ENCODE data around the gene CIDEB.

Gene CIDEB

DNA sequence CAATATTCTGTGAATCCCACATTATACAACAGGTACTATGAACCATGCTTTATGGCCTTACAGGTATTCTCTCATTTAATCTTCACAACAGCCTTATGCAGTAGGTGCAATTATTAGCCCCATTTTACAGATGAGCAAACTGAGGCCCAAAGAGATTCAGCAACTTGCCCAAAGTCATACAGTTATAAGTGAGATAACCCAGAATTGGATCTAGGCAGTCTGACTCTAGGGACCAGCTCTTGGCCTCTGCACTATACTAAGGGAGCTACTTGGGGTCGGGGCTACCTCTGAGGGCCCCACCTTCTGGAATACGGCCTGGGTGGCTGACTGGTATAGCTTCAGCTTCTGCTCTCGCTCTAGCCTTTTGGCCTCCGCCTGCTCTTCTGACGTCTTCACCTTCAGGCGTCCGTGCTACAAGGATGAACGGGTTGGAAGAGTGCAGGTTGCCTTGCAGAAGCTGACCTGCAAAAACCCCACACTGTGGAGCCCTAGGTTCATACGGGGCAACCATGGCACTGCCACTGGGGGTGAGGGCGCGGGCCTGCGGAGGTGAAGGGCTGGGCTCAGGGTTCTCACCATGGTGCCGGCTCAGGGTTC is 37.1 kb downstream of the CIDEB start:
- no peak for FAIRE-seq
- no peak for DNase-seq (ENCODE audit: low spot score)

DNA sequence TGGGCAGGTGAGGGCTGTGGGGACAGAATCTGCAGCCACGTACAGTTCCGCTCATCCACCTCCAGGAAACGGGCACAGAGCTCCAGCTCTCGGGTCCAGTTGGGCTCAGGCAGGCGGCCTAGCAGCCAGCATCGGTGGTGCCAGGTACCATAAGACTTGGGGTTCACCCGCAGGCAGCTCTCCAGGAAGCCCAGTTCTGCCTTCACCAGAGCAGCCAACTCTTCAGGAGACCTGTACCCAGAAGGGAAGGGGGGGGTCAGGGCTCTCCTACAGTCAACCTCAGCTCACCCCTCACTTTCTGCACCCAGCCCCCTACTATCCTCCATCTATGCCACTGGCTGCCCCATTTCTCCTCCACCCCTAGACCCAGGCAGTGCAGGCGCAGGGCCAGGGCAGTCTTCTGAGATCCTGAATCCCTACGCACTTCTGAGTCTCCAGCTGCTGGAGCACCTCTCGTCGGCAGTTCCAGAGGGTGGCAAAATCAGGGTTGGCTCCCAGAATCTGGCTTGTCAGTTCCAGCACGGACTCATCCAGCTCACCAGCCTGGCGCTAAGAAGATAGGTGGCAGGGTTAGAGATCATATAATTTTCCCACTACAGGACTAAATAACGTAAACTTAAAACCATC is 37.8 kb downstream of the CIDEB start:
- FAIRE-seq (no peak), DNase-seq (ENCODE audit: low spot score) (no peak)

DNA sequence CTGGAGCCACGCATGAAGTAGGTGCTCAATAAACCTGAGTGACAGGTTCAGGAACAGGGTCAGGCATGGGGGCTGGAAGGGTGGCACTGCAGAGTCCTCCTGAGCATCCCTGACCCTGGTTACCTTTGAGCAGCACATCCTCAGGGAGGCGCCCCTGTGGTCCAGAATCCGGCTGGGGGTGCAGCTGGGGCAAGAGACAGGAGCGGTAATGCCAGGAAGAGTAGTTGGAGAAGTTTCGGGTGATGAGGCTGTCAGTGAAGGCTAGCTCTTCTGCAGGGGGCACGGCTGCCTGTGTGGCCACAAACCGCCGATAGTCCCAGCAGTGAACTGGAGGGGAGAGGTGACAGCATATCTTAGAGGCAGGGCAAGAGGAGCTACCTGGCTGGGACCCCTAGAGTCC is 38.4 kb downstream of the CIDEB start:
- FAIRE-seq, result no peak

DNA sequence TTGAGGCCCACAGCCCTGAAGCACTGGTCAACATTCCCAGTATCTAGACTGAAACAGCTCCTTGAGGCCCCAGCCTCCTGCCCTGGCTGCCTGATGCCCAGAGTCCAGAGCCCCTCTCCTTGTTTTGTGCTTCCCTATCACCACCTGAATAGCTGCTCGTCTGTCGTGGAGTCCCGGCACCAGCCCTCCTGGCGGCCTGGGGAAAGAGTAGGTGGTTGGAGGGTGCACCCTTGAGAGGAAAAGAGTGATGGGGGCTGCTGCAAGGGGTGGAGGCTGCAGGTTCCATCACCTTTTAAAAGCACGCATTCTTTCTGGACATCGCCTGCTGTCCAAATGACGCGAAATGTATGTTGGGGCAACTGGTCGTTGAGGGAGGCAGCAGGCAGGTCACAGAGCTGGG is 39.6 kb downstream of the CIDEB start:
- FAIRE-seq (no peak), DNase-seq (ENCODE audit: low spot score) (no peak)

More for the DNA sequence above, 38.4 kb downstream of the CIDEB start:
- DNase-seq (ENCODE audit: low spot score), result no peak

DNA sequence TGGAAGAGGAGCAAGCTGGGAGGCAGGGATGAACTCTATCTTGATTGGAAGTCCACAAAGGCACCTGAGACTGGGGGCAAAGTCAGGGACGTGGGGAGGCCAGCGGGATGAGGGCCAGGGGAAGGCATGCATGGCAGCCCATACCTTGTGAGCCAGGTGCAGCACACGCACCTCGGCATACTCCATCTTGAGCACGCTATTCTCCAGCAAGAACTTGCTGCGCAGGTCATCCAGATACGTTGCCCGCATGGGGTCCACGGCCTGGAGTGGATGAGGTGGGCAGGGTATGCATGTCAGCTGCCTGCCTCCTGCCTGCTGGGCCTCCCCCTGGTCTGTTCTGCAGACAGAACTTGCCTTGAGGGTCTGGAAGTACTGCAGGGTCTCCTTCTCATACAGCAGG is 40.3 kb downstream of the CIDEB start:
- DNase-seq (ENCODE audit: low spot score) (no peak), FAIRE-seq (no peak)

DNA sequence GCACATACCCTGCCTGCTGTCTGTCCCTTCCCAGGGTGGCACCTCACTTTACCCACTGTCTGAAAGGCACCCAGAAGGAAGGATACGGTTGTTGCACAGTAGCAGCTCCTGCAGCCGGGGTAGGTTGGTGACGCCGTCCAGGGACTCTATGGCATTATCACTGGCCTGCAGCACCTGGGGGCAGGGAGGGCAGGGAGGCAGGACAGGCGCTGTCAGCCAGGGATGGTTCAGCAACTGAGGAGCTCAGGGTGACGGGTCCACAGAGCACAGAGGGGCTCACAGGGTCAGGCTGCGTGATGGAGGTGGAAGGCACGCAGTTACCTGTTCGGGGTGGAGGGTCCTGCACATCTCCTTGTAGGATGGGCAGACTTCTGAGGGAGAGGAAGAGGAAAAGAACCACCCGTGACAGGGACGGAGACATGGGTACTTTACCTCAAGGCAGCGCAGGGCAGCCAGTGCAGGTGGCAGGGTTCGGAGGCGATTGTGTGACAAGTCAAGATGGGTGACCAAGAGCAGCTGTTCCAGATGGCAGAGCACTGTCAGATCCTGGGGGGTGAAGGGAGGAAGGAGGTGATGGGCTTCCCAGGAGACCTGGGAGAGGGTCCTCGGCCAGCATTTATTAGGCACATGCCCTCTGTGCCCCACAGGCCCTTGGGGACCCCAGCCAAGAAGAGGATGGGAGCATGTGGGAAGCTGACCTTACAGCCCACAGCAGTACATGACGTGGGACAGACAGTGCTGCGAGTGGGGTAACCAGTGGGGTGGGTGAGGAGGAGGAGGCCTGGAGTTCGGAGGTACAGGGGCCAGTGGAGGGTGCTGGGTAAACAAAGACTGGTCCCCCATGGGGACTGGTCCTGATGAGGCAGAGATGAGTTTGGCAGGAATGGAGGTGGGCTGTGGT is 41.2 kb downstream of the CIDEB start:
- DNase-seq (ENCODE audit: low spot score) (no peak), FAIRE-seq (no peak)

DNA sequence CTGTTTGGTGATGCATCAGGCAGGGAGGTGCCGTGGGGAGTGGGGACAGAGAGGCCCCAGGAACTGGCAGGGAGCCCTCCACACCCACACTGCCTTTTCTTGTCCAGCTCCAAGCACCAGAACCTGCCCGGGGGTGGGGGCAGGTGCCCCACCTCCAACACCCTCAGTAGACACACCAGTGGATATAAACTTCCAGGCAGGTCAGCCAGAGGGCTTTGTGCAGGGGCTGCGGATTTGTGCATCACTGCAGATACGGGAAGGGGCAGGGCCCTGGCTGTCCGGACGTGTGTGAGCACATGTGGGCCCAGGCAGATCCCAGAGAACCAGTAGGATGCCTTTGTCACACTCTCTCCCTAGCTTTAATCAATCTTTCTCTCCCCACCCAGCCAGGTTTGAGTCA is 43.5 kb downstream of the CIDEB start:
- DNase-seq (ENCODE audit: low spot score) (no peak), FAIRE-seq (no peak)

DNA sequence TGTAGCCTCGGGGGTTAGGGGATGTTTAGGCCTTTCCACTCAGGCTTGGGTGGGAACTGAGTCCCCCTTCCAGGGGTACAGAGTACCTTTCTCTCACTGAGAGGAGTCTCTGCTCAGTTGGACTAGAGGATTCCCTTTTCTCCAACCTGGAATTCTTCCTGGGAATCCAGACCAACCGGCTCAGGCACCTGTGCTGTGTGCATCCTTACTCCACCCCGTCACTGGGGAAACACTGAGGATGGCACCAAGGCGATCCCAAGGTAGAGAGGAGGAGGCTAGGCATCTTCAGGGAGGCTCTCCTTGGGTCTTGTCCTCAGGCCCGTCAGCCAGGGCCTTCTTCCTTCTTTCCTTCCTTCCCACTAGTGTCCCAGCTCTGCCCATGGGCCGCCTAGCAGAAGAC is 43.9 kb downstream of the CIDEB start:
- DNase-seq (ENCODE audit: low spot score) (no peak), FAIRE-seq (no peak)

DNA sequence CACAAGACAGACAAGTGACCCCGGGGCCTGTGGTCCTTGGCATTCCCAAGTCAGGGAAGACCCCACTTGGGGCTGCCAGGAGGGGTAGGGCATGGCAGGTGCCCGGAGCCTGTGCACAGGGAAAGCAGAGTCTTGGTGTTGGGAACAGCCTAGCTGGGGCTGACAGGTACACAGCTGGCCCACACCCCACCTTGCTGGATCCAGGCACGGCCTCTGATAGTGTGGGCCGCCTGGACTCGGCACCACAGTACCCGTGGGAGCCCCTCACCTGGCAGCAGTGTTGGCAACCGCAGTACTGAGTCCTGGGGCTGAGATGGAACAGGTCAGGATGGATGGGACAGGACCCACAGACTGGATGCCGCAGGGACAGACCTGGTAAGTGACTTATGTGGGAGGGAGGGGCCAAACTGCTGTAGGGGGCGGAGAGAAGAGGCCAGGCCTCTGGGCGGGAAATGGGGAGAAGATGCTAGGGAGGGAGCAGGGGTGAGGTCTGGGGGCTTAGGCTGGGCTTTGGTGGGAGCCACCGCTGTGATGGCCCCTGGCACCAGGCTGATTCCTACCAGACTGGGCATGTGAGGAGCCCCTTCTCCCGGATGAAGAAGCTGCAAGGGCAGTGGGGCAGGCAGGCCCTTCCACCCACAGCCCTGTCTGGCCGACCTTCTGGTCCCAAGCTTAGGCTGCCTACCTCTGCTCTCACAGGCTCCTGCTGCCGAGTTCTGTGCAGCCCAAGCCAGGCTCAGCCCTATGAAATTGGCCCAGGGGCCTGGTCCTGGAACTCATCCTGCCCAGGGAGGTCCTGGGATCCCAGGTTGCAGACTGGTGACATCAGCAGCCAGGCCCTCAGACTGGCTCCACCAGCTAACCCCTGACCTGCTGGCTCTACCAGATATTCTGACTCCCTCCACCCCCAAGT is 44.7 kb downstream of the CIDEB start, which contains the start of gene TGM1:
Gene TGM1 (minus strand): TSS at position 357 of the 913 bp plus-strand sequence. CDS start 825 bp downstream, outside the sequence.
- DNase-seq (ENCODE audit: low spot score) (no peak), FAIRE-seq (no peak)

DNA sequence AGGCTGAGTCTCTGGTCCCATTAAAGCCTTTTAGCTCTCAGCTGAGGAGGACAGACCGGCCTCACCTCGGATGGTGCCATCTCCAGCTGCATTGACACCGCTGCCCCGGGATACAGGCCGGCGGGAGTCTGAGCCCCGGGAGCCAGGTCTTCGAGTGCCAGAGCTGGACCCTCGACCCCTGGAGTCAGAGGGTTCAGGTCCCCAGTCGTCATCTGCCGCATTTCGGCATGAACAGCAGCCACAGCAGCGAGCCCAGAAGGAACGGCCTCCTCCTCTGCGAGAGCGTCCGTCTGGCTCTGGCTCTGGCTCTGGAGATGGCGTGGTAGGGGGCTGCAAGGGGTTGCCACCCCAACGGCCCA is 45.8 kb downstream of the CIDEB start:
- DNase-seq (ENCODE audit: low spot score) (no peak), FAIRE-seq (no peak)

DNA sequence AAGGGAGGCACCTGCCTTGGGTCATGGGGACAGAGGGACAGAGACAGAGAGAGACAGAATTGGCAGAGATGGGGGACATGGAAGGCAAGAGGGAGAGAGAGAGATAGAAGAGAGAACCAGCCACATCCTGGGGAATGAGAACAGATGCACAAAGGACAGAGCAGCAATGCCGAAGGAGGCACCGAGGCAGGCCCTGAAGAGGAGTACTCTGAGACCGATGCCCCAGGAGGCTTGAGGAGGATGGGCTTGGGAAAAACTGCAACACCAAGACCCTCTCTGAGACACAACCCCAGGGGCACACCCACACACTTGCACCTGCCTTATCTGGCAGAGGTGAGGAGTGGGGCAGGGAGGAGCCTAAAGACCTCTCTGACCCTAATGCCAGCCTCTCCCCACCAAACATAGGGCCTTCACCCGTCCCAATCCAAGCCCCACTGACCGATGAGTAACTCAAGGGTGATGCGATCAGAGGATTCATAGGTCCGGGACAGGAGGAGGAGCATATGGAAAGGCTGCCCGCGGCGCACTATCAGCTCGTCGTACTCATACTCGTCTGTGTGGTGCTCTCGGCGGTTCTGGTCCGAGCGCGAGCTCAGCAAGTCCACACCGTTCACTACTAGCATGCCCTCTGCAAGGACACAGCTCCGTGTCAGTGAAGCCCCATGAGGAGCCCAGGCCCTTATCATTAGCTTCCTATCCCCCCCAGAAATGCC is 46.4 kb downstream of the CIDEB start:
- FAIRE-seq, result no peak
- DNase-seq (ENCODE audit: low spot score), result no peak

DNA sequence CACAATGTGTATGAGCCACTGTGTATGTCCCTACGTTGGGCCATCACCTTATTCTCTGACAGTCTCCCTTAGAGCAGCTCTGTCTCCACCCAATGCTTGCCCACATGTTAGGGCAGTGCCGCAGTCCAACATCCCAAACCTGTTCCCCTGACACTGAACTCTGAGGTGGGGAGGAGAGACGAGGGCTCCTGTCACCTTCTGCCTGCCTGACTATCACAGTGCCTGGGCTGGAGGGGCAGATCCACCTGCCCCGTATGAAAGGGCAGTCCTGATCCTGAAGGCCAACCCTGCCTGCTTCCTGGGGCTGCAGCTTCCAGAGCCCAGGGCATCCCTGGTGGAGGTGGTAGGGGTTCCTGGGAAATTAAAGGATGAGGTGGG is 47.0 kb downstream of the CIDEB start:
- DNase-seq (ENCODE audit: low spot score), result no peak
- FAIRE-seq, result no peak

DNA sequence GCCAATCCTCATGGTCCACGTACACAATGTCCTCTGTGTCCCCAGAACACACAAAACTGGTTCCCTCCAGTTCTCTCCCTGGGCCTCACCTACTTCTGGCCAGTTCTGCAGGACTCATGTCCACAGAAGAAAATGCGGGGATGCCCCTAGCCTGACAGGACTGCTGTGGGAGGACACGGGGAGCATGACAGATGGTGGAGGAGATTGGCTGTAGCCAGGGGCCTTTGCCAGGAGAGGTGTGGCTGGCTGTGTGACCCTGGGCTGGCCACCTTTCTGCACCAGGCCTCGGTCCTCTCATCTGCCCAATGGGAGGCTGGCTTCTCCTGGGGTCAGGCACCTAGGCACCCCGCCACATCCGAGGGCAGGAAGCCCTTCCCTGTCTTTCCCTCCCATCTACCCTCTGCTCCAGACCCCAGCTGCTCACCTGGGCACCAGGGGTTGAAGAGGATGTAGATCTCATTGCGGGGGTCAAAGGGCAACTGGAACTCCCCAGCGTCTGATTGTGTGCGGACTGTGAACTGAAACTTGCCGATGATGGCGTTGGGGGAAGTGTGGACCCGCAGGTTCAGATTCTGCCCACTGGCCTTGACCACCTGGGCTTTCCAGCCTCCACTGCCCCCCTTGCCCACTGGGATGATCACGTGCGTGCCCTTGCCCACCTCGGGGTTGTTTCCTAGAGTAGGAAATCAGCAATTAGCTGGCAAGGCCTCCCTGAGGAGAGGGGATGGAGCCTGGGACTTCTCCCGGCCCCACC is 47.6 kb downstream of the CIDEB start:
- DNase-seq (ENCODE audit: low spot score) (no peak), FAIRE-seq (no peak)

DNA sequence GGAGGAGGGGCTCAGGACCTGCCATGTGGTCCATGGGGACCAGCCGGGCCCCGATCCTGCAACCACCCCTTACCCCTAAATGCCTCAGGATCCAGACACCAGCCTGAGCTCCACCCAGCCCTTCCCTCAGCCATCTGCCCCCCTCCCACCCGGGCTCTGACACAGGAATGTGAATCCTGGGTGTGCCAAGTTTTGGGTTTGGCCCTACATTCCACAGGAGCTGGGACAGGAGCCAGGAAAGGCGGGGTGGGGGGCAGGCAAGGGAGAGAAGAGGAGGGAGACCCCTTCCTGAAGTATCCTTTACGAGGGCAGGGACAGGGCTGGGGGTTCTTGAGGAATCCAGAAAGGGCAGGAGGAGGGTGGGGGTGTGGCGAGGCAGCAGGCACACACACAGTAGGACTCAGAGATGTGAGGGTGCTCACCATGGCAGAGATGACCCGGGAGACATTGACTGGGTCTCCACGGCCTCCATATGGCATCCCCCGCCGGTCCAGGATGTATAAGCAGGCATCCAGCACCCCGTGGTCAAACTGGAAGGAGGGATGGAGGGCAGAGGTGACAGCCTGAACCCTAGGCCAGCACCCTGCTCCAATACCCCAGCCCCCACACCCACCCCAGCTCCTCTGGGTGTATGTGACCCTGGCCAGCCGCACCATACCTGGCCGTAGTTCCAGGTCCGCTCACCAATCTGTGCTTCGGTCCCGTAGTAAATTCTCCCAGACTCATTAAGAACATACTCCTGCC is 48.3 kb downstream of the CIDEB start:
- DNase-seq (ENCODE audit: low spot score), result no peak
- FAIRE-seq, result no peak

DNA sequence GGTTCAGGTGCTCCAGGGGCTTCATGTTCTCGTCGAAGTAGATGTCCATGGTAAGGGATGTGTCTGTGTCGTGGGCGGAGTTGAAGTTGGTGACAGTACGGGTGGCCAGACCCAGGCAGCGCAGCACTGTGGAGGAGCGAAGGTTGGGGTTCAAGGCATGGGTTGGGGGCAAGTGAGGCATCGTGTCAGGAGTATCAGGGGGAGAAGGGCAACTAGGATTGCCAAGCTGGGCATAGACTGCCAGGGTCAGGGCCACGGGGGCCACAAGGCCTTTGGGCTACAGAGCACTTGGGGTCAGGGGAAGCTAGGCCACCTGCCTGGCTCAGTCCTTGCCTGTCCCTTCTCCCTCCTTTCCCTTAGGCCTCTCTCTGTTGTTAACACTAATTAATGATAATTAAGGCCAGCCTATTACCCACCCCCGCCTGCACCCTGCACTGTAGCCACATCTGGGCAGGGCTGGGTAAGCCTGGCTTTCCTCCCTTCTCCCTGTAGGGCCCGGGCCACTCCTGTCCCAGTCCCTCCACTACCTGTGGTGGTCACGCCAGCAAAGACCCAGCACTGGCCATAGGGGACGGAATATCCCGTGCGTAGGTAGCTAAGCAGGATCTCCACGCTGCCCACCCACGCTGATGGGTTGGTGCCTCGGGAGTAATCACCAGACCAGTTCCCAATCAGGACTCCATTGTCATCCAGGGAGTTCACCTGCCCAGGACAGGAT is 49.1 kb downstream of the CIDEB start:
- FAIRE-seq (no peak), DNase-seq (ENCODE audit: low spot score) (no peak)

DNA sequence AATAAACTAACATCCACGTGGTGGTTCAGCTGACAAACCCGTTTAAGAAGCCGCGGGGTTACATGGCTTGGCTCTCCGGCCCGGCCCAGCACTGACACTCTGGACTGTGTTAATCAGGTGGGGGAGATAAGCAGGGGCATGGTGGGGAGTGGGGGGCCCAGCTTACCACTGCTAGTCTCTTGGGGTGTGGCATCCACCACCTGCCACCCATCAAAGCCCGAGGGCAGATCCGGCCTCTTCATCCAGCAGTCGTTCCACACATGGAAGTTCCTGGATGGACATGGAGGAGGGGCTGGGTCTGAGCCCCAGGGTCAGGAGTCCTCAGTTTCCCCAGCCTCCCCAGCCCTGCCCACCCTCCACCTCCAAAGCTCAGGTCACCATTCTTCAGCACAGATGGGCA is 49.7 kb downstream of the CIDEB start:
- no peak for FAIRE-seq
- no peak for DNase-seq (ENCODE audit: low spot score)

DNA sequence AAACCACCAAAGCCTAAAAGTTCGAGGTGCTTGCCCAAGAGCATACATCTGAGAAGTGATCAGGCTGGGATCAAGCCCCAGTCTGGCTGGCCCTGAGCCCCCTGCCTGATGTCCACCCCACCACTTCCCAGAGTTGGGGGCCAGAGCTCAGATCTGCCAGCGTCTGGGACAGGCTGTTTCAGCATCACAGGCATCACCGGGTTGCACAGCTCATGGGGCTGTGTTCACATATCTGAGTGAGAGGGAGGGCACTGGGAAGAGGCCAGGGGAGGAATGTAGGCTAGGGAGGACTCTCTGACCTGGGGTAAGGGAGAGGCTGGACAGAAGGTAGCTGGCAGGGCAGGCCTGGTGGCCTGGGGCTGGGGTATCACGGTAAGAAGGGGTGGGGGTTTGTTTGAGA is 50.8 kb downstream of the CIDEB start:
- no peak for FAIRE-seq
- DNase-seq (ENCODE audit: low spot score), result no peak

DNA sequence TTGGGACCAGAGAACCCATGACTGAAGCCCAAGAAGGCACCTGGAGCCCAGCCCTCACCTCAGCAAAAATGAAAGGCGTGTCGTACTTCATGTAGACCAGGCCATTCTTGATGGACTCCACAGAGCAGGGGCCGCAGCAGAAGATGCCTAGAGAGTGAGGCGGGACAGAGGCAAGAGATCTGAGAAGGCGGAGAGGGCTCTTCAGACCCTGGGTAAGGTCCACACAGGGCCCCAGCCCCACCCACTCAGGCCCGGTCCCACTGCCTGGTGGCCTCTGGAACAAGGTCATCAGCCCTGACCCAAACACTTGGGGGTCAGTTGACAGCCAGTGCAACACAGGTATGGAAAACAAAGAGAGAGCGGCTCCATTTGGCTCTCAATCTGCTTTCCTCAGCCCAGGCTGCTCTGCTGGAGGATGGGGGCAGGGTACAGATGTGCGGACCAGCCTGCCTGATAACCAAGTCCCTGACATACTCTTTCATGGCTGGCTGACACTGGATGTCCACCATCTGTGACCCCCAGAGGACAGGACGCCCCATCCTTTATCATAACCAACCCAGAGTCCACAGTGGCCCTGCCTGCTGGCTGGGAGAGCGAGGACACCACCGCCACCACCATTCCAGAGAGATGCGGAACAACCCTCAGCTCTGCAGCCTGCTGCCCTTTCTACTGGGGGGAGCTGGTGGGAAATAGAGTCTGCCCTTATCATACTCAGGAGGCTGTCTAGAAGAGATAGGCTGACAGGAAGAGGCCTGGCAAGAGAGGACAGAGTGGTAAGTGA is 51.7 kb downstream of the CIDEB start:
- DNase-seq (ENCODE audit: low spot score) (no peak), FAIRE-seq (no peak)

All from RCC 7860 (cell line).